Endothelial cell of umbilical vein (primary cell): Measurements from ENCODE around the gene SUPT4H1. TPM values are rescaled to one million over a fixed set of nuclear protein-coding genes. Genes with fewer than 3 reads are reported as not detected.

ENCODE experiments used
- BruUV-seq: library from RNA; stranded (reverse); fragments of 400-500 nt; replicated peaks from 2 replicates; lab custom pipeline; 2021; lab: Mats Ljungman, UMichigan
- CTCF ChIA-PET: fragments of 300-600, 350-600 bp; sonication (Branson Sonifier 250); formaldehyde crosslinking; loops from one replicate; lab custom pipeline; 2021; ENCODE audit warnings: antibody characterized with exemption, inconsistent platforms; lab: Charles Lee
- POLR2A ChIA-PET: fragments of 300-600, 350-600 bp; sonication (Branson Sonifier 250); formaldehyde crosslinking; loops from one replicate; lab custom pipeline; 2021; ENCODE audit warnings: antibody characterized with exemption, inconsistent platforms; lab: Charles Lee
- DNase-seq: peaks from one replicate; pipeline ENCODE4 v3.0.0-alpha.2; 2011; ENCODE audit warnings: low read depth, low spot score
- FAIRE-seq: peaks from 2 replicates; lab custom pipeline; 2011; peaks lifted over from hg19 to GRCh38; lab: Jason Lieb, UNC
- H2AFZ ChIP-seq: 2 replicates; pipeline ENCODE4 v1.6.0; 2012; ENCODE audit warnings: low read depth, low read length, control low read depth, inconsistent platforms
- H3K27ac ChIP-seq: 2 replicates; pipeline ENCODE4 v1.5.1; 2011; ENCODE audit warnings: low read depth, mild to moderate bottlenecking, control low read depth, low read length, moderate library complexity; ENCODE audit not compliant: insufficient read depth
- H3K27me3 ChIP-seq, 2 experiments: 2 replicates each; pipeline versions ENCODE4 v1.6.0 to v1.6.1; 2011; ENCODE audit warnings: low read length in 2 of 2, mixed read lengths in 1 of 2; ENCODE audit not compliant: control insufficient read depth in 2 of 2, insufficient read depth in 2 of 2
- H3K36me3 ChIP-seq, 2 experiments: 2 replicates in 1 of 2; 3 replicates in 1 of 2; pipeline ENCODE4 v1.5.1; 2011; ENCODE audit warnings: low read length in 2 of 2, mild to moderate bottlenecking in 1 of 2, moderate library complexity in 1 of 2; ENCODE audit not compliant: control insufficient read depth in 2 of 2, insufficient read depth in 2 of 2; ENCODE audit errors: extremely low read depth in 1 of 2
- H3K4me1 ChIP-seq: 3 replicates; pipeline ENCODE4 v1.5.1; 2011; ENCODE audit warnings: mild to moderate bottlenecking, low read length; ENCODE audit not compliant: control insufficient read depth, insufficient read depth; ENCODE audit errors: extremely low read depth
- H3K4me2 ChIP-seq: 2 replicates; pipeline ENCODE4 v1.6.1; 2011; ENCODE audit warnings: low read length, control low read depth, mixed read lengths; ENCODE audit not compliant: insufficient read depth
- H3K4me3 ChIP-seq, 3 experiments: fragments of 200-600 bp in 1 of 3; sonication (generic), shearing (Covaris generic) in 1 of 3; replicated peaks in 1 of 3; 2 replicates each; pipeline ENCODE4 v1.5.1; 2011 to 2016; ENCODE audit warnings: control low read depth in 3 of 3, low read length in 3 of 3, mild to moderate bottlenecking in 2 of 3, inconsistent platforms in 1 of 3, low read depth in 1 of 3, moderate library complexity in 1 of 3; ENCODE audit not compliant: insufficient read depth in 1 of 3
- H3K79me2 ChIP-seq: 2 replicates; pipeline ENCODE4 v1.6.0; 2012; ENCODE audit warnings: low read length, inconsistent platforms; ENCODE audit not compliant: control insufficient read depth, insufficient read depth
- H3K9ac ChIP-seq: replicated peaks from 2 replicates; pipeline ENCODE3; 2011; ENCODE audit warnings: low read length, control low read depth; ENCODE audit not compliant: insufficient read depth; ENCODE audit errors: extremely low read depth
- H3K9me1 ChIP-seq: replicated peaks from 3 replicates; pipeline ENCODE4 v1.6.0; 2011; ENCODE audit warnings: mild to moderate bottlenecking, low read length; ENCODE audit not compliant: control insufficient read depth, insufficient read depth; ENCODE audit errors: extremely low read depth
- H3K9me3 ChIP-seq: replicated peaks from 2 replicates; pipeline ENCODE4 v1.5.1; 2012; ENCODE audit warnings: low read length, inconsistent platforms; ENCODE audit not compliant: control insufficient read depth, insufficient read depth
- H4K20me1 ChIP-seq: replicated peaks from 2 replicates; pipeline ENCODE3; 2011; ENCODE audit warnings: mild to moderate bottlenecking, low read length; ENCODE audit not compliant: control insufficient read depth, insufficient read depth; ENCODE audit errors: extremely low read depth
- MYC ChIP-seq: IDR thresholded peaks from one replicate; pipeline ENCODE4 v1.6.1; 2011; ENCODE audit warnings: mild to moderate bottlenecking, low read depth, low read length
- POLR2A ChIP-seq: IDR thresholded peaks from 2 replicates; pipeline ENCODE4 v1.6.1; 2012; ENCODE audit warnings: low read depth, mild to moderate bottlenecking, control low read depth, low read length
- POLR2AphosphoS5 ChIP-seq: IDR thresholded peaks from 2 replicates; pipeline ENCODE4 v1.6.1; 2012; ENCODE audit warnings: low read depth, mild to moderate bottlenecking, control low read depth, low read length, moderate library complexity; ENCODE audit not compliant: insufficient read depth
- dilution Hi-C: fragments of 300-500 bp; cut with MboI; formaldehyde crosslinking; loops from one replicate; pipeline ENCODE4 v1.15.0; 2019; ENCODE audit warnings: low sequenced_read_pairs; ENCODE audit not compliant: extremely low pct_ligation_motif_present
- intact Hi-C: fragments of 100-400 bp; cut with micrococcal nuclease; formaldehyde crosslinking; loops from one replicate; pipeline ENCODE4 v1.10.0; 2022
- polyA plus RNA-seq, 4 experiments: library from polyadenylated mRNA; depleted of rRNA in 3 of 4; stranded (reverse) in 3 of 4; unstranded in 1 of 4; fragments of >200 nt; gene quantifications; 2 replicates each; pipeline versions ENCODE4 v1.2.1 to v1.2.3, GENCODE V29; 2011 to 2012; ENCODE audit warnings: missing spikeins in 1 of 4
- total RNA-seq: library from RNA; stranded (reverse); gene quantifications from 2 replicates; pipeline ENCODE4 v1.2.3, GENCODE V29; 2021
- TF ChIP-seq, protein P1 (sequence below), 2 donors: IDR thresholded peaks; 1 replicate in 1 of 2; 2 replicates in 1 of 2; pipeline ENCODE4 v1.5.1; 2011; ENCODE audit warnings: low read length in 2 of 2, mild to moderate bottlenecking in 2 of 2, moderate library complexity in 2 of 2, control low read depth in 1 of 2, inconsistent platforms in 1 of 2, low read depth in 1 of 2; ENCODE audit not compliant: insufficient read depth in 1 of 2; ENCODE audit errors: extremely low read depth in 1 of 2
- TF ChIP-seq, protein P2 (sequence below): IDR thresholded peaks from 2 replicates; pipeline ENCODE4 v1.6.1; 2011; ENCODE audit not compliant: insufficient read depth, insufficient read length

The SUPT4H1 gene
- total and polyA plus RNA-seq, 2 donors (not counting 3 experiments of a cell fraction or from before 2014, with no cell fraction given): 77.5 to 154 TPM

DNA sequence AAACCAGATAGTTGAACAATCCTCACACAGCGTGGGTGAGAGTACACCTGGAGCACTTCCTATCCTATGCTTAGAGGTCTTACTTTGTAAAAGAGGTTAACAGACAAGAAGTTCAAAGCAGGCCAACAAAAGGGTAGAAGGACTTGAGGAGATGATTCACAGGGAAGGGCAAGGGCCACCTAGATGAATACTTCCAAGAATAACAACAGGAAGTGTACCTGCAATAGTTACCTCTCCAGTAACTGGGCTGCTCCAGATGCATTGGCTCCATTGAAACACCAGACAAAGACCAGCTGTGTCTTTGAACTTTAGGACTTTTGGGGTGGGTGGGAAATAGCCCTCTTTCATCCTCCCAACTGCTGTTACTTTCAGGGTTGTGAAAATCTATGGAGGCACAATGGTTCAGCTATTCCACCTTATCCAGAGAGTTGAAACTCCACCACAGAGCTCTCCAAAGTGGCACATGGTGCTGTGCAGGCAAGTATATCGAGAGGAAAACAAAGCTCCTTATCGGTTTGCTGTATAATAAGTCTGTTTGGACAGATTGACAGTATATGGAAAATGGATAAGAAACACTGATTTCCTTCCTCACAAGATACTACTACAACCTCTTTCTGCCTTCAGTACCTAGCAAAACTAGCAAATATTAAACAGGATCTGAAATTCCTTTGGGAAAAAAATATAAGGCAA lies 42.7 kb upstream of the SUPT4H1 start:
- no peak for DNase-seq
- dilution Hi-C loops (no loop called here), intact Hi-C loops (loop anchor here (5.0 kb wide), 1 partner anchor 42 kb away; the partner anchor contains the start of gene SUPT4H1)
- POLR2A ChIA-PET: no interaction called here
- peaks cover 6 to 35% of the 10 kb centered on the region in 2 experiments for H3K27me3 ChIP-seq
- H3K4me3 ChIP-seq: no peak overlapping the region
- FAIRE-seq: no peak
- H2AFZ ChIP-seq: no peak overlapping the region
- no TSS peak for BruUV-seq
- H3K79me2 ChIP-seq: no peaks in the 10 kb centered on the region
- no peaks in the 10 kb centered on the region for H3K9me1 ChIP-seq
- H3K9ac ChIP-seq: no peak overlapping the region
- H4K20me1 ChIP-seq: no peaks in the 10 kb centered on the region
- H3K4me2 ChIP-seq: no peak overlapping the region
- CTCF ChIA-PET: interaction anchor here (0.8 to 1.4 kb wide), 4 partner anchors 23 to 145 kb away, joined by 3 to 4 read pairs (median 3); partner anchors contain the start of genes RNF43 and SUPT4H1
- H3K4me1 ChIP-seq: peaks cover 7% of the 10 kb centered on the region
- no peak for TF ChIP-seq MYC
- TF ChIP-seq POLR2A: no peak
- TF ChIP-seq, protein P1, sequence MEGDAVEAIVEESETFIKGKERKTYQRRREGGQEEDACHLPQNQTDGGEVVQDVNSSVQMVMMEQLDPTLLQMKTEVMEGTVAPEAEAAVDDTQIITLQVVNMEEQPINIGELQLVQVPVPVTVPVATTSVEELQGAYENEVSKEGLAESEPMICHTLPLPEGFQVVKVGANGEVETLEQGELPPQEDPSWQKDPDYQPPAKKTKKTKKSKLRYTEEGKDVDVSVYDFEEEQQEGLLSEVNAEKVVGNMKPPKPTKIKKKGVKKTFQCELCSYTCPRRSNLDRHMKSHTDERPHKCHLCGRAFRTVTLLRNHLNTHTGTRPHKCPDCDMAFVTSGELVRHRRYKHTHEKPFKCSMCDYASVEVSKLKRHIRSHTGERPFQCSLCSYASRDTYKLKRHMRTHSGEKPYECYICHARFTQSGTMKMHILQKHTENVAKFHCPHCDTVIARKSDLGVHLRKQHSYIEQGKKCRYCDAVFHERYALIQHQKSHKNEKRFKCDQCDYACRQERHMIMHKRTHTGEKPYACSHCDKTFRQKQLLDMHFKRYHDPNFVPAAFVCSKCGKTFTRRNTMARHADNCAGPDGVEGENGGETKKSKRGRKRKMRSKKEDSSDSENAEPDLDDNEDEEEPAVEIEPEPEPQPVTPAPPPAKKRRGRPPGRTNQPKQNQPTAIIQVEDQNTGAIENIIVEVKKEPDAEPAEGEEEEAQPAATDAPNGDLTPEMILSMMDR (IDR thresholded peaks at IDR 0.05; ENCODE audit: extremely low read depth in 1 of 2, insufficient read depth in 1 of 2, low read depth in 1 of 2, low read length in 2 of 2): no peak
- TF ChIP-seq POLR2AphosphoS5: no peak
- TF ChIP-seq, protein P2, sequence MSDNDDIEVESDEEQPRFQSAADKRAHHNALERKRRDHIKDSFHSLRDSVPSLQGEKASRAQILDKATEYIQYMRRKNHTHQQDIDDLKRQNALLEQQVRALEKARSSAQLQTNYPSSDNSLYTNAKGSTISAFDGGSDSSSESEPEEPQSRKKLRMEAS: no peak
- no peaks in the 10 kb centered on the region for H3K36me3 ChIP-seq
- no peak overlapping the region for H3K27ac ChIP-seq
- no peaks in the 10 kb centered on the region for H3K9me3 ChIP-seq
